Right kidney (tissue), 1 donor: ENCODE data around the gene LMX1B.

ENCODE experiments used
- DNase-seq: peaks from one replicate; pipeline ENCODE4 v3.0.0-alpha.2; 2016

LMX1B gene

DNA sequence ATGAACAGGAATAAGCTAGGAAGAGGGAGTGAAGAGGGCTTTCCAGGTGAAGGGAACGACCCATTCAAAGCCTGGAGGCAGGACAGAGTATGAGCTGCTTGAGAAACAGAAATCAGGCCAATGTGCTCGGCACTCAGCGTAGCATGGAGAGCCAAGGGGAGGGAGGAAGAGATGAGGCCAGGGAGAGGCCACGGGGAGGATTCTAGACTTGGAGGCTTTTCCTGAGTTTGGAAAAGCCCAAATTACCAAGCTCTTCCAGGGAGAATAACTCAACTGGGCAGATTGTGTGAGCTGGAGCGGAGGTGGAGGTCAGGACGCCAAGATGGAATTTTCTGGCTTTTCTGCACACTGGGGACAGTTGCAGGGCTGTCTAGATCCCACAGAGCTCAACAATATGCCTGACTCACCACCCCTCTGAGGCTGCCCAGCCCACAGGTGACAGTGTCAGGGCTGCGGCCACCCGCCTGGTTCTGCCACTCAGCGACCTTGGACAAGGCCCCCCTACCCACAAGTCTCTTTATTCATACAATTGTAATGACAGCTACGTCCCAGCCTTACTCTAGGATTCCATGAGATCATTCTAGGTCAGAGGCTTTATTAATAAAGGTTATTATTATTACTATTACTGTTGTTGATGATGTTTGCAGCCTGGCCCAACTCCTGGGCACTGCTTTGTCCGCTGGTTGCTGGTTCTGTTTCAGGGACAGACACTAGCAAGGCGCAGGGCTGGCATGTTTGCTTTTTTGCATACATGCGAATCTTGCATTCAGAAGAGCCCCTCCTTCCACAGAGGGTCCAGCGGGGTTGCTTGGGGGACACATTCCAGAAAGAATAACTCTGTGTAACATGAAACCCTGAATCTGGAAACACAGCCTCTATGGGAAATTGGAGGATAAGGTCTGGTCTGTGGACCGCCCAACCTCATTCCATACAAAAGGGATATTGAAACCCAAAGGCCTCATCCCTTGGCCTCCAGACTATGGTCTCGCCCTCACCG is 9.4 kb upstream of the LMX1B start:
- no peak for DNase-seq

DNA sequence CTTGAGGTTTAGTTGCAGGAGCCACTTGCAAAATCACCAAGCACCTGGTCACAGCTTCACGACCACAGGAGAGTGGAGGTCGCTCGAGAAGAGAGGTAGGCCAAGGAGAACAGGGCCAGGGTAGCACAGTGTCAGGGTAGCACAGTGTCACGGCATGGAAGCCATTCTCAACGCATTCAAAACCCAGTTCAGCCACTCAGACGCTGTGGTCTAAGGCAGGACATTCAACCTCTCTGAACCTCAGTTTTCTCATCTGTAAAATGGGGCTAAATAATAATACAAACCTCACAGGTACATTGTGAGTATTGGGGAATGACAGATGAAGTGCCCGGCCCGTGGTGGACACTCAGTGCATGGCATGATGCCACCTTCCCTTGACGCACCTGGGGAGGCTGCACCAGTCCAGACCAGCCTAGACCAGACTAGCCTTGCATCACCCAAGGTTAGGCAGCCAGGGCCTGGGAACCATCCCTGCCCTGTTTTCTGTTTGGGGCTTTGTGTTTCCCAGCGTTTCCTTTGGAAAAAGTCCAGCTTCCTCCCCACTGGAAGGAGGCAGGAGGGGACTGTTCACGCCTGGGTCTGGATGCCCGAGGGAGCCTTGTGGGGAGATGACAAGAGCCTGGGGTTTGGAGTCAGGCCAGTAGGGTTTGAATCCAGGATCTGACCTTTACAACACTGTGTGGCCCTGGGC is 7.8 kb upstream of the LMX1B start:
- no peak for DNase-seq

DNA sequence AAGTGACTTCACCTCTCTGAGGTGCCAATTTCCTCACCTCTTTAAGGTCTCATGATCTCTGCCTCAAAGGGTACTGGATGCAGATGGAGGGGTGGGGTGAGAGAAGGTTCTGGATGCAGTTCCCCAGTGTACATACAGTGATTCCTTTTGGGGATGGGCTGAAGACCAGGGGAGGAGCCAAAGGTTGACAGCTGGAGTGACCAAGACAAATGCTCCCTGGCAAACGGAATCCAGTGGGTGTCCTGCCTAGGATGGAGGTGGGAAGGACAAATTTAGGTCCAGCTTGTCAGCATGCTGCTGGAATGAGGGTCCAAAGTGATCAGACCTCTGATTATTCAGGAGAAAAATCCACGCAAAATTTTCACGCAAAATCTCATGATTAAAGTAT is 7.3 kb upstream of the LMX1B start:
- DNase-seq, result no peak

DNA sequence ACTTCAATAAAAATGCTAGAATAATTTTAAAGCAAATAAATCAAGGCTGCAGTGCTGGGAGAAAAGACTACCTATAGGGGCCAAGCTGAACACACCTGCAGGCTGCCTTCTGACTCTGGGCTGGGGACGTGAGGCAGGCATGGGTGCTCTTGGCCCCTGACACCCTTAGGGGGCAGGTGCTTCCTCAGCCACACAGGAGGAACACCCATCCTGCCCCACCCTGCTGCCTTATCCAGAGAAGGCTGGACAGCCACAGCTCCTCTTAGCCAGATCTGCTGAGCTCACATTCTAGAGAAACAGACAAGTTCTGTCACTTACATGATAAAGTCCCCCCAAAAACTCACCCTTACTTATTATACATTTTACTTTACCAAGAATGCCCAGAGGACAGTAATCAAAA is 6.6 kb upstream of the LMX1B start:
- DNase-seq, result no peak

DNA sequence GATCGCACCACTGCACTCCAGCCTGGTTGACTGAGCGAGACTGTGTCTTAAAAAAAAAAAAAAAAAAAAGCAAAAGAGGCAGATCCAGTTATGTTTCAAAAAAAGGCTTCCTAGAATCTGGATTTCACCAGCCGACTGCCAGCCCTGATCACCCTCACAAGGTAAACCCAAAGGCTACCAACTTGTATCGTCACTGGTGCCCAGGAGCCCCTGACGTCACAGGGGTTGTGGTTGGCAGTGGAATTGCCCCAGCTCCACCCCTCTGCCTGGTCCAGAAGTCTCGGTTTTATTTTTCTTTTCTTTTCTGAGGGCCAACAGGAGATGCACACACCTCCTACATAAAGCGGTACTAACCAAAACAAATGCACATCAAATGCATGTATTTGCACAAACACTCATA is 6.0 kb upstream of the LMX1B start:
- DNase-seq, result no peak

DNA sequence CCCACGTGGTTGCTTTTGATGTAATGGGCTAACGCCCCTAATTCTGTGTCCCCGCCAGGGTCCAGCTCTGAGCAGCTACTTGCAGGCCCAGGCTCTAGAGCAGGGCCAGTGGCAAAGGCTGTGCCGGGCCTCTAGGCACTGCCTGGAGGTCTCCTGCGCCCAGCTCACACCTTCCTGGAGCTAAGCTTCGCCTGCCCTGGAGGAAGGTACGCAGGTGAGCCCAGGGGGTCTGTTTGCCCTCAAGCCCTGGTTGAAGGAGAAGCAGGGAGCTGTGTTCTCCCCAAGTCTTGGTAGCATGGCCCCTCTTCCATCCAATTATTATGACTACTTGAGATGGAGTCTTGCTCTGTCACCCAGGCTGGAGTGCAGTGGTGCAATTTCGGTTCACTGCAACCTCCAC is 5.2 kb upstream of the LMX1B start:
- no peak for DNase-seq

DNA sequence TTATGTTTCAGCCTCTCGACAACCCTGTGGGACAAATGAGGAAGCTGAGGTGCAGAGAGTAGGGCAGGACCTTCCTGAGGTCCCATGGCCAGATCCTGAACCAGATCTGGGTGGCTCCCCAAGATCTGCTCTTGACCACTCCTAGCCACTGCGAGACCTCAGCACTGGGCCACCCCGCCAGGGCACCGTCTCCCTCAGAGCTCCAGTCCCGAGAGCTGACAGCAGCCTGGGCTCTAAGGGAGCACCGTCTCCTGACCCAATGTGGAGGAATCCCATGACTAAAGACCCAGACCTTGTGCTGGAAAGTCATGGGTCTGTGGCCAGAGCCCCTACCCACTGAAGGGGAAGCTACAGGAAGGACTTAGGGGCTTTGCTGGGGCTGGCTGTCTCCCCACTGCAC is 4.5 kb upstream of the LMX1B start:
- DNase-seq, result no peak

DNA sequence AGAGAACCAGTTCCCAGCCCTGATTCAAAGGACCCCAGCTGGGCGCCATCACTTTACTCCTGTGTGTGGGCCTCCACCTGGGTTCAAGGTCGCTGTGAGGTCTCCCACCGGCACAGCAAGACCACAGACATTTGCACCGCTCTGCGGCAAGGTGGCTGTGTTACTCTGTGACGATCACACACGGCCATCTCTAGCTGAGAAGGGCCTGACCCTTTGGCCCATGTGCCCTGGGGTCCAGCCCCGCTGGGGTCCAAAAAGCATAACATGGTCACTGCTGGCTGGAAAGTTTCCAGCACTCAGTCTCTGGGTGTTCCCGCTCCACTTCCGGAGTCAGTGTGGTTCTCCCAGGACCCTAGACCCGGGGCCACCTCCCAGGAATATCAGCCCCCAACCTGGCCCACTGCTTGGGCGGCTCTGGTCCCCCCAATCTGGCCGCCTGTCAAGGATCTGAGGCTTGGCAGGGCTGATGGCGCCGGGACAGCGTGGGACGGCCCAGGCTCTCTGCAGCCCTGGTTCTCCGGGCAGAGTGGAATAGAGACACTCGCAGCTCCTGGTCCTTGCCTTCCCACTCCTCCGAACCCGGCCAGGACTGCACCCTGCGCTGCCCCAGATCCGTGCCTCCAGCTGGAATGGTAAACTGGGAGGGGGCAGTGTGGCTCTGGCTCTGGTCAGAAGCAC is 3.9 kb upstream of the LMX1B start:
- peak; percentile 52 for DNase-seq

DNA sequence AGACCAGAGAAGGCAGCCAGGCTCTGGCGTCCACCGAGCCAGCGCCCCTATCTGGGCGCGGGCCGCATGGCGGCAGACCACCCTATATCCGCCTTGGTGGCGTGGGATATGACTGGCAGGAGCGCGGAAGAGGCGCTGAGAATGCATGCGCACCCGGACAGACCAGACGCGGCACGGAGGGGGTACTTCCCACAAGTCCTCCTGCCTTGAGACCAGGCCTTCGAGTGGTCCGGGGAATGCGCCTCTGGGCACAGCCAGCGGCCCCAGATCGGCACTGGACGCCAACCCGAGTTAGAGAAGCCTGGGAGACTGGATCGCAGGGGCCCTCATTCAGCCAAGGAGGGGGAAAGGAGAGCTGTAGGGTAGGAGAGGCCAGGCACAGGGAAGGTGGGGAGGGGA is 2.5 kb upstream of the LMX1B start:
- DNase-seq, result peak; percentile 82

DNA sequence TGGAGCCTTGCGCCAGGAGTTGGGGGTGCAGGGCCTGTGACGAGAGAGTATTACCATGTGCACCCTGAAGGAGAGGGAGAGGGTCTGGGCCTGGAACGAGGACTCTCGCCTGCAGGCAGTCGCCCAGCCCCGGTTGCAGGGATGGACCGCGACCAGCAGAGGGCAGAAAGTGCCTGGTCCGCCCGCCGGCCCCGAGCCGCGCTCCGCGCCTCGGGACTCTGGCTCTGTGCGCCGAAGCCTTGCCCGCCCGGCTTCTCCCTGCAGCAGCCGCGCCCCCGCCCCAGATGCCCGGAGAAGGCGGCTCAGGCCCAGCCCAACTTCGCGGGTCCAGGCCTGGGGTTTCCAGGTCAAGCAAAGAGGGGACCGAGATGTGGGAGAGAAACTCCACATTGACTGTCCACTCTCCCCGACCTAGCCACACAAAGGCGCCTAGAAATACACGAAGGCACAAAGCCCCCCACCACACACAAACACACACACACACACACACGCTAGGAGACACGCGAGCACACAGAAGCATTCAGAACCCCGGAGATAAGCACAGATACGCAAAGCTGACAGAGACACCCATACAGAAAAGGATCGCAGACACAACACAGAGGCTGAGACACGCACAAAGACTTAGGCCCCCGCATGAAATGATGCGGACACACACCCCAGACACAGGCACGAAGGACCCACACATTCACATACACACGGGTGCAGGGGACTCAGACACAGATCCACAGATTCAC is 2.0 kb upstream of the LMX1B start:
- peak; percentile 83 for DNase-seq

DNA sequence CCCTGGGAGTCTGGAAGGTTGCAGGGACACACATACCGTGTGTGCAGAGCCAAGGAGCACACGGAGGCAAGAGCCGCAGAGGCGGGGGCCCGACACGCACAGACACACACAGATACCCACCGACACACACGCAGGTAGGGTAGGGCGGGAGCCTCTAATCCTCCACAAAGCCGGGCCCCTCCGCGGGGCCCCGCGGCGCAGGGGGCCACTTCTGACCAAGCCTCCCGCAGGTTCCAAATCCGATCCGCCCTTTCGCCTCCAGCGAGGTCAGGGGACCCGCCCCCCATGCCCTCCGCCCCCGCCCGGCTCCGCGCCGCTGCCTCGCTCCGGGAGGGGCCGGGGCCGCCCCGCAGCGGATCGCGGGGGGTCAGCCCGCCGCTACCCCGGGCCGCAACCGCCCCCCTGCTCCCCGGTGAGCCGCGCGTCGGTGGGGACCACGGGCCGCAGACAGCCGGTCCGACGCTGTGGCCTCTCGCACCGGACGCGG is 1.4 kb upstream of the LMX1B start:
- DNase-seq, result peak; percentile 74

DNA sequence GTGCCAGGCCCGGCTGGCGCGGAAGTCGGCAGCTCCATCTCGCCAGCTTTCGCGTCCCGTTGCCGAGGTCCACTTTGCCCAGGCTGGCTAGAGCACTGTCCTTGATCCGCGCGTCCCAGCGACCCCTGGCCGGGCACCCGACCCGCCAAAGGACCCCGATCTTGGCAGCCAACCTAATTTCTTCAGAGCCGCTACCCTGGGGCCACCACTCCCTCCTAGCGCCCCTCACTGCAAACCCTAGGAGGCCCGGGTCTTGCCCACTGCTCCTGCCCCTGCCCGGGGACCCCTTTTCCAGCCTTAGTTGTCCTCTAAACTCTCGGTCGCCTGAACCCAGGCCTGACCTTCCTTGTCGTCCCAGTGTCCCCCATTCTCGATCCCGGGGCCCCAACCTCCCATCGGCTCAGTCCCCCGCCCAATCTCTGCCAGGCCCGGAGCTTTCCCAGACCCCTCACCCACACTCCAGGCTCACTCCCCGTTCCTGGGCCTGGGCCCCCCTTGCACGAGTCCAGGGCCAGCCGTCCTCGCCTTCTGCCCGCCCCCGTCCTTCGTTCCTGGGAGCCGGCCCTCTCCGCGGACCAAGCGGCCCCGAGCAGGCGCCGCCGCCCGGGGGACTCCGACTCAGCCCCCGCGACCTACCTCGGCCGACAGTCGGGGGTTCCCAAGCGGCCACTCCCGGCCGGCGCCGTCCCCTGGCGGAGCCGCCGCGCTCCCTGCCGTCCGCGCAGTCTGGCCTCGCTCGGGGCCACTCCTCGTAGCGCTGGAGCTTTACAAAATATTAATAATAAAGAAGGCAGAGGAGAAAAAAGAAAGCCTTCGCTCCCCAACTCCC is 701 bp upstream of the LMX1B start:
- DNase-seq, result peak; percentile 84

DNA sequence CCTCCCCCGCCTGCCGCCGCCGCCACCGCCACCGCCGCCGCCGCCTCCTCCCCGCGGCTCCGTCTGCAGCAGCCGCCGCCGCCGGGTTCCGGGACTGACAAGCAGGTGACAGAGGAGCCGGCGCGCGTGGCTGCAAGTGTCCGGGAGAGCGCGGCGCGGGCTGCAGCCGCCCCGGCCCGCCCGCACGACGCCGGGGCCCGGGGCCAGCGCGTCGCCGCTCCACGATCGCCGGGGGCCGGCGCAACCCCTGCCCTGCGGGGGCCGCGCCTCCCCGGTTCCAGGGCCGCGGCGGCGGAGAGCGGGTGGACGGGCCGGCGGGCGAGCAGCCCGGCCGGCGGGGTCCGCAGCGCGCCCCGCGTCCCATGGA is 343 bp downstream of the LMX1B start:
- no peak for DNase-seq

DNA sequence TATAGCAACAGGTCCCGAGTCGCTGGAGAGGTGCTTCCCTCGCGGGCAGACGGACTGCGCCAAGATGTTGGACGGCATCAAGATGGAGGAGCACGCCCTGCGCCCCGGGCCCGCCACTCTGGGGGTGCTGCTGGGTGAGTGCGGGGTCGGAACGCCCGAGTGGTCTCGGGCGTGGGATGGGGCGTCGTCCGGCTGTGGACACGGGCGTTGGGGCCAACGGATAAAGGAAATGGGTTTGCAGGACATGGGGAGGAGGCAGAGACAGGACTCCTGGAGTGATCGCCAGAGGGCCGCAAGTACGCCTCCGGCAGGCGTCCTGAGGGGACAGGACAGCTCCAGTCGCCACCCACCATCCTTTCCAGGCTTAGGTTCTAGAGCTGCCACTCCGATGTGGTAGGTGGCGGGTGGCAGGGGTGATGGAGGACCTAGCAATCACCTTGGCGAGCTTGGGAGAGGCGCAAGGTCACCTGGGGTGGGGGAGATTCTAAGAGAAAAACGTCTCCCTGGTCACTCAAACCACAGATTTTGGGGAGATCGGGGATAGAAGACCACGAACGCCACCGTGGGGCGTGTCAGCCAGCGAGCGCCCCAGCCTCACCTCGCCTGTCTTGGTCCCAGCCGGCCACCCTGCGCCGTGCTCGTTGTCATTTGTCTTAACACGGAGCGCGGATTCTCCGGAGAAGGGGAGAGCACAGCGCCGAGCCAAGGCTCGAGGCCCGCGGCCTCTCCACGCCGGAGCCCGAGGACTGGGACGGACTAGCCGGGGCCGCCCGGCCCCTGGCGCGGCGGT is 922 bp downstream of the LMX1B start:
- peak; percentile 70 for DNase-seq

DNA sequence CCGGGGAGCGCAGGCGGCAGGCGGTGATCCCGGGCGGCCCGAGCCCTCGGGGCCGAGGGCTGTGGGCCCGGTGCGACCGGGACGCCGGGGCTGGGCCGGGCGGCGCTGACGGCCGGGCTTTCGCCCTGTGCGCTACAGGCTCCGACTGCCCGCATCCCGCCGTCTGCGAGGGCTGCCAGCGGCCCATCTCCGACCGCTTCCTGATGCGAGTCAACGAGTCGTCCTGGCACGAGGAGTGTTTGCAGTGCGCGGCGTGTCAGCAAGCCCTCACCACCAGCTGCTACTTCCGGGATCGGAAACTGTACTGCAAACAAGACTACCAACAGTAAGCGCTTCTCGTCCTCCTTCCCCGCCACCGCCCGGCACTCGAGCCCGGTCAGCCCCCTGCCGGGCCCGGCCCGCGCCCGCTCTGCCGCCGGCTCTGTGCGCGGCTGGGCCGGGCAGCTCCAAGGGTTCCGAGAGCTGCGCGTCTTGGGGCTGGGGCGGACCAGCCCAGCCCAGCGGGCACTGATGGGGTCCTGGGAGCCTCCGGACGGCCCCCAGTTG is 1.6 kb downstream of the LMX1B start:
- DNase-seq, result peak; percentile 75

DNA sequence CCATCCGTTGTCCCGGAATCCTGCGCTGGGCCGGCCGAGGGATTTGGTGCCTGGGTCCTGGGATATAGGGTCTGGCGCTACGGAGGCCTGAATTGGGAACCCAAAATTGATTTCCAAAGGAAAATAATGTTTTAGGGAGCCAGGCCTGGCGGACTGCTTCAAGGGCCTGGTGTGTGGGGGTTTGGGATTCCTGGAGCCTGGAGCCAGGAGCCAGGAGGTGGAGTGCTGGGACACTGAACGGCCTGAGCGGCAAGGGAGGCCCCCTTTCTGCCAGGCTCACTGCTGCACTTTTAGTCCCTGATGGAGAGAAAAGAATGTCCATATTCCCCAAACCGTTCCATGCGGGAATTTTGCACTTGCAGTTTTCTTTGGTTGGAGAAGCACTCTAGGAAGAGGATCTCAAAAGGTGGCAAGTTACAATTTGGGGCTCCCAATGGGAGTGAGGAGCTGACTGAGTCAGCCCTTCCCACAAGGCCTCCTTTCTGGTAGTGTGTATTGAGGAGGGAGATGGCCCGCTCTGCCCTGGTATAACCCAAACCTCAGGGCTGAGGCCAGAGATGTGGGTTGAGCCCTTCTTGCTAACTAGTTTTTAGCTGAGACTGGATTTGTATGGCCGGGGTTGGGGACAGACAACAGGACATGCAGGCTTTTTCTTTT is 2.2 kb downstream of the LMX1B start:
- no peak for DNase-seq

DNA sequence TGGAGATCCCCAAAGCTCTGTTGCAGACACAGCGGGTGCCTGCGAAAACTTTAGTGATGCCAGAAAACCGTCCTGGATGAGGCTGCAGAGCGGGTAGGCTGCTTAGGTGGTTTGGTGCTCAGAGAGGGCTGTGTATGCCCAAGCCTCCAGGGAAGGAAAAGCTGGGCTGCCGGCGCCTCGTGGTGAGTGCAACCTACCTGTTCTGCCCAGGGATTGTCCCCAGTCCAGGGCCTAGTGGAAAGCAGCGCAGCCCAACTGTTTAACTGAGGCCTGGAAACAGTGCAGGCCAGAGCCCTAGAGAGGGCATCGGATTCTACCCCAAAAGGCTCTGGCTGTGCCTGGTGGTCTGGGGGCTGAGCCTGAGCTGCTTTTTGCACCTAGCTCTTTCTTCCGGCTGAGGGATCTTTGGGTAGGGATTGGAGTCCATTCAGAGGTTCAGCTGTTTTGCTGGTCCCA is 2.8 kb downstream of the LMX1B start:
- peak; percentile 6 for DNase-seq

DNA sequence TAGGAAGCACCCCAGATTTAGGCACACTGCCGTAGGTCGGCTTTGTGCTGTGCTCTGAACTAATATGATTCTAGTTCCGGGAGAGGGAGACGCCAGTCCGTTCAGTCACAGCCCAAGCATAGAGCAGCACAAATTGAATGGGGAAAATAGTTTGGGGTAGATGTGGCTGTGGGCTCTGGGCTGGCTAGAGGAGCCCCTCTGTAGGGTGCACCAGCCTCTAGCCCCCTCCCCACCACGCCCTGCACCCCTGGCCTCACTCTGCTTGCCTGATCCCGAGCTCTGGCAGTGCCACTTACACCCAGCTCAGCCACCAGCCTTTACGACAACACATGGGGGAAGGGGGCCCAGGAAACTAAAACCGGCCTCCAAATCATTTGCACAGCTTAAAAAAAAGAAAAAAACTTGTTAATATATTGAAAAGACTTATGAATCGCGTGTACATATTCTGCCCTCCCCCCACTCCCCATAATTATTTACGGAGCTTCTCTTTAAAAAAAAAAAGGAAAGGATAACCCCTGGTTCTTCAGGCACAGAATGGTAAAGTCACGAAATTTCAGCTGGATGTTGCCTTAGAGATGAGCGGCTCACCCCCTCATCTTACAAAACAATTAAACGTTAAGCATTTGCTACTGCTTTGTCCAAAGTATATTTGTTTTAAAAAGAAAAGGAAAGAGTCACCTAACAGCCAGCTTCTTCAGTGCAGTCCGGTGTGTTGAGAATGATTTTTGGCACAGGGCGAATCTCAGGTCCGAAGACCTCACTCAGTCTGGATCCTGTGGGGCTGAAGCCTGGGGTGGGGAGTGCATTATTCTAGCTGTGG is 3.5 kb downstream of the LMX1B start:
- DNase-seq, result peak; percentile 31

DNA sequence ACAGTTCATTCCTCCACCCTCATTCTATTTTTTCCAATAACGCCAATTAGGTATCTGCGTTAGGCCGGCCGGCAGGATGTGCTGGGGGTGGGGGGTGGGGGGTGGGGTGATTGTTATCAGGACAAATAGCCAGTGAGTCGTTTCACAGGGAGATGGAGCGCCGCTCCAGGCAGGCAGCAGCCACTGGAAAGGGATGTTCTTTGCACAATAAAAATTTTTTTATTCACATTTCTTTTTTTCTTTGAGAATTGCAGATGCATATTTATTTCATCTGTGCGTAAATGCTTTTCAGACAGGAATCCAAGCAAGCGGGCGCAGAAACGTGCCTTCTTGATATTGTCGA is 4.1 kb downstream of the LMX1B start:
- no peak for DNase-seq
